ENCODE data around the gene RPS6KA5.

DNA sequence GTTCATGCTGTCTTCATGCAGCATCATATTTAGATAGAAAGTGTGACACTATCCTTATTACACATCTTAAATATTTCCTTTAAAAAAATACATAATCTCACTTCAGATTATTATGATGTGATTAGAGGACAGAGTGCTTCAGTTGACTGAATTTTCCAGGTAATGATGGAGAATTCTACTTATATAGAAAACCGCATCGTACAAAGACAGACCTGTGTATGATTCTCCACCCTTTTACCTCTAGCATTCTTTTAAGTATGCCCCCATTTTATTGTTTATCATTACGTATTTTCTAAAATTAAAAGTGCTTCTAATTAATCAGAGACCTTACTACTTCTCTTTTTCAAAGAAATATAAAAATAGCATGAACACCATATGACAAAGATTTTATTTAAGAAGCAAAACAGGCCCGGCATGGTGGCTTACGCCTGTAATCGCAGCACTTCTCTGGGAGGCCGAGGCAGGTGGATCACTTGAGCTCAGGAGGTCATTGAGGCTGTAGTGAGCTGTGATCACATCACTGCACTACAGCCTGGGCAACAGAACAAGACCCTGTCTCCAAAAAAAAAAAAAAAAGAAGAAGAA is 13.9 kb downstream of the RPS6KA5 start:
- TF ChIP-seq EZH2 (IDR thresholded peaks at IDR 0.05; ENCODE audit: borderline replicate concordance, low read depth, low read length, severe bottlenecking), result no peak
- TF ChIP-seq, protein P1, sequence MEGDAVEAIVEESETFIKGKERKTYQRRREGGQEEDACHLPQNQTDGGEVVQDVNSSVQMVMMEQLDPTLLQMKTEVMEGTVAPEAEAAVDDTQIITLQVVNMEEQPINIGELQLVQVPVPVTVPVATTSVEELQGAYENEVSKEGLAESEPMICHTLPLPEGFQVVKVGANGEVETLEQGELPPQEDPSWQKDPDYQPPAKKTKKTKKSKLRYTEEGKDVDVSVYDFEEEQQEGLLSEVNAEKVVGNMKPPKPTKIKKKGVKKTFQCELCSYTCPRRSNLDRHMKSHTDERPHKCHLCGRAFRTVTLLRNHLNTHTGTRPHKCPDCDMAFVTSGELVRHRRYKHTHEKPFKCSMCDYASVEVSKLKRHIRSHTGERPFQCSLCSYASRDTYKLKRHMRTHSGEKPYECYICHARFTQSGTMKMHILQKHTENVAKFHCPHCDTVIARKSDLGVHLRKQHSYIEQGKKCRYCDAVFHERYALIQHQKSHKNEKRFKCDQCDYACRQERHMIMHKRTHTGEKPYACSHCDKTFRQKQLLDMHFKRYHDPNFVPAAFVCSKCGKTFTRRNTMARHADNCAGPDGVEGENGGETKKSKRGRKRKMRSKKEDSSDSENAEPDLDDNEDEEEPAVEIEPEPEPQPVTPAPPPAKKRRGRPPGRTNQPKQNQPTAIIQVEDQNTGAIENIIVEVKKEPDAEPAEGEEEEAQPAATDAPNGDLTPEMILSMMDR (IDR thresholded peaks at IDR 0.05; ENCODE audit: borderline replicate concordance, extremely low read depth, low read length, poor library complexity, severe bottlenecking), result no peak
